ENCODE measurements around the gene RNF121. TPM values are rescaled to one million over a fixed set of nuclear protein-coding genes. Genes with fewer than 3 reads are reported as not detected.
"Not testable (repeated sequence)": the region's sequence is repeated elsewhere in the genome, so short reads cannot be mapped to it uniquely, and the experiment has no call there.

Gene RNF121
- 10 to 100 TPM; 28.6 to 43.0 TPM for total RNA-seq

- peak; percentile 99 for DNase-seq
- no peaks in the 10 kb centered on the region for H3K36me3 ChIP-seq
- peak within 1 kb of the TSS; percentile 82 to 83 for H3K9ac ChIP-seq (ENCODE audit: low read depth in 2 of 2, low read length in 2 of 2)
- H3K9me3 ChIP-seq = no peaks in the 10 kb centered on the region
- no peaks in the 10 kb centered on the region for H3K27me3 ChIP-seq
- H3K4me1 ChIP-seq = peaks cover 3% of the 10 kb centered on the region
- peak within 1 kb of the TSS; percentile 77 for H3K27ac ChIP-seq
- no peak for TF ChIP-seq CTCF (IDR thresholded peaks at IDR 0.05)
- intact Hi-C loops (cut with DNase I) = no loop called here
- H3K4me3 ChIP-seq = peak within 1 kb of the TSS; percentile 83
Observed at GRCh38 chr11:71928737-71929443, at the start of gene RNF121. Gene RNF121 (plus strand): TSS chr11:71929046. CDS start chr11:71929062, 16 bp downstream.

GRCh38 chr11:71885806-71886205, 43.0 kb upstream of the RNF121 start:
- H3K27me3 ChIP-seq; H3K36me3 ChIP-seq; H3K4me1 ChIP-seq; H3K4me3 ChIP-seq; H3K9me3 ChIP-seq; intact Hi-C loops (cut with DNase I); H3K9ac ChIP-seq (ENCODE audit: low read depth in 2 of 2, low read length in 2 of 2); H3K27ac ChIP-seq; DNase-seq: not testable (repeated sequence)

- H3K4me3 ChIP-seq; H3K9me3 ChIP-seq; H3K36me3 ChIP-seq; intact Hi-C loops (cut with DNase I); DNase-seq; H3K27ac ChIP-seq; H3K27me3 ChIP-seq; H3K4me1 ChIP-seq; H3K9ac ChIP-seq (ENCODE audit: low read depth in 2 of 2, low read length in 2 of 2): not testable (repeated sequence)
Observed at GRCh38 chr11:71888335-71889010, 40.4 kb upstream of the RNF121 start.

GRCh38 chr11:71889181-71889872, 39.5 kb upstream of the RNF121 start:
- DNase-seq; H3K36me3 ChIP-seq; H3K27me3 ChIP-seq; H3K27ac ChIP-seq; H3K4me3 ChIP-seq; H3K4me1 ChIP-seq; H3K9ac ChIP-seq (ENCODE audit: low read depth in 2 of 2, low read length in 2 of 2); H3K9me3 ChIP-seq; intact Hi-C loops (cut with DNase I): not testable (repeated sequence)

GRCh38 chr11:71895961-71896360, 32.9 kb upstream of the RNF121 start:
- no peak overlapping the region for H3K4me3 ChIP-seq
- no peak for DNase-seq
- TF ChIP-seq CTCF (IDR thresholded peaks at IDR 0.05) = no peak
- H3K9ac ChIP-seq (ENCODE audit: low read depth in 2 of 2, low read length in 2 of 2) = no peak overlapping the region
- H3K4me1 ChIP-seq = no peaks in the 10 kb centered on the region
- H3K9me3 ChIP-seq = no peaks in the 10 kb centered on the region
- no peaks in the 10 kb centered on the region for H3K36me3 ChIP-seq
- H3K27me3 ChIP-seq = no peaks in the 10 kb centered on the region
- intact Hi-C loops (cut with DNase I) = no loop called here
- no peak overlapping the region for H3K27ac ChIP-seq

- H3K9me3 ChIP-seq; H3K27me3 ChIP-seq; H3K27ac ChIP-seq; H3K4me3 ChIP-seq; H3K9ac ChIP-seq (ENCODE audit: low read depth in 2 of 2, low read length in 2 of 2); DNase-seq; H3K36me3 ChIP-seq; H3K4me1 ChIP-seq; intact Hi-C loops (cut with DNase I): not testable (repeated sequence)
Observed at GRCh38 chr11:71901137-71901536, 27.7 kb upstream of the RNF121 start.

- Histone ChIP-seq H3K36me3 (no peaks in the 10 kb centered on the region), H3K27me3 (no peaks in the 10 kb centered on the region), H3K27ac (no peak overlapping the region), H3K4me1 (no peaks in the 10 kb centered on the region), H3K9me3 (no peaks in the 10 kb centered on the region), H3K9ac (ENCODE audit: low read depth in 2 of 2, low read length in 2 of 2) (no peak overlapping the region), H3K4me3 (no peak overlapping the region)
- intact Hi-C loops (cut with DNase I) = no loop called here
- no peak for TF ChIP-seq CTCF (IDR thresholded peaks at IDR 0.05)
- DNase-seq = no peak
Observed at GRCh38 chr11:71908218-71908617, 20.6 kb upstream of the RNF121 start.

GRCh38 chr11:71910775-71911174, 18.1 kb upstream of the RNF121 start:
- H3K27me3 ChIP-seq; H3K4me1 ChIP-seq; H3K36me3 ChIP-seq; H3K4me3 ChIP-seq; intact Hi-C loops (cut with DNase I); H3K27ac ChIP-seq; H3K9ac ChIP-seq (ENCODE audit: low read depth in 2 of 2, low read length in 2 of 2); H3K9me3 ChIP-seq; DNase-seq: not testable (repeated sequence)

GRCh38 chr11:71911321-71911985, 17.4 kb upstream of the RNF121 start:
- H3K27me3 ChIP-seq; H3K4me3 ChIP-seq; H3K9ac ChIP-seq (ENCODE audit: low read depth in 2 of 2, low read length in 2 of 2); intact Hi-C loops (cut with DNase I); DNase-seq; H3K9me3 ChIP-seq; H3K4me1 ChIP-seq; H3K36me3 ChIP-seq; H3K27ac ChIP-seq: not testable (repeated sequence)

- H3K4me1 ChIP-seq; intact Hi-C loops (cut with DNase I); H3K36me3 ChIP-seq; H3K27ac ChIP-seq; H3K4me3 ChIP-seq; H3K9me3 ChIP-seq; DNase-seq; H3K27me3 ChIP-seq; H3K9ac ChIP-seq (ENCODE audit: low read depth in 2 of 2, low read length in 2 of 2): not testable (repeated sequence)
Observed at GRCh38 chr11:71911986-71912340, 16.9 kb upstream of the RNF121 start.
